OCI-LY1 (cell line): ENCODE measurements around the gene FBRS.

ENCODE experiments used
- H2AFZ ChIP-seq: fragments of 200-600 bp; sonication (generic), shearing (Covaris generic); 2 replicates; pipeline ENCODE4 v1.6.0; 2014; ENCODE audit warnings: antibody characterized with exemption, mild to moderate bottlenecking, low read length
- H3F3A ChIP-seq: fragments of 200-600 bp; sonication (generic), shearing (Covaris generic); 2 replicates; pipeline ENCODE4 v1.6.0; 2014; ENCODE audit warnings: mild to moderate bottlenecking, antibody characterized with exemption, low read length, moderate library complexity; ENCODE audit not compliant: insufficient read depth
- H3K27ac ChIP-seq: fragments of 200-600 bp; sonication (generic); 2 replicates; pipeline ENCODE4 v1.5.1; 2014; ENCODE audit warnings: low read length, mixed run types, mild to moderate bottlenecking, low read depth; ENCODE audit not compliant: poor library complexity, severe bottlenecking
- H3K27me3 ChIP-seq: fragments of 200-600 bp; sonication (generic); 2 replicates; pipeline ENCODE4 v1.6.0; 2014; ENCODE audit warnings: antibody characterized with exemption, mild to moderate bottlenecking, low read length, moderate library complexity; ENCODE audit not compliant: insufficient read depth
- H3K36me3 ChIP-seq: fragments of 200-600 bp; sonication (generic); 2 replicates; pipeline ENCODE4 v1.6.1; 2014; ENCODE audit warnings: mild to moderate bottlenecking, antibody characterized with exemption, low read length, moderate library complexity, mixed read lengths; ENCODE audit not compliant: insufficient read depth
- H3K4me1 ChIP-seq: fragments of 200-600 bp; sonication (generic); 2 replicates; pipeline ENCODE4 v1.5.1; 2014; ENCODE audit warnings: mild to moderate bottlenecking, low read length, moderate library complexity; ENCODE audit not compliant: insufficient read depth, severe bottlenecking
- H3K4me2 ChIP-seq: fragments of 200-600 bp; sonication (generic), shearing (Covaris generic); 2 replicates; pipeline ENCODE4 v1.6.1; 2014; ENCODE audit warnings: low read length
- H3K4me3 ChIP-seq: fragments of 200-600 bp; sonication (generic); 2 replicates; pipeline ENCODE4 v1.5.1; 2014; ENCODE audit warnings: low read length, low read depth, mild to moderate bottlenecking, mixed read lengths; ENCODE audit not compliant: poor library complexity, severe bottlenecking
- H3K79me2 ChIP-seq: fragments of 200-600 bp; shearing (Covaris generic); 2 replicates; pipeline ENCODE4 v1.6.1; 2016; ENCODE audit warnings: mixed run types, low read length, mixed read lengths; ENCODE audit not compliant: insufficient read depth
- H3K9ac ChIP-seq: fragments of 200-600 bp; sonication (generic), shearing (Covaris generic); 2 replicates; pipeline ENCODE4 v1.6.1; 2014; ENCODE audit warnings: mild to moderate bottlenecking, low read length, mixed read lengths
- H3K9me2 ChIP-seq: fragments of 200-600 bp; sonication (generic), shearing (Covaris generic); 2 replicates; pipeline ENCODE4 v1.6.1; 2014; ENCODE audit warnings: low read depth, mild to moderate bottlenecking, low read length, mixed read lengths
- H3K9me3 ChIP-seq: fragments of 200-600 bp; shearing (Covaris generic); 2 replicates; pipeline ENCODE4 v1.6.1; 2014; ENCODE audit warnings: low read length, mixed read lengths
- H4K20me1 ChIP-seq: fragments of 200-600 bp; sonication (generic), shearing (Covaris generic); 2 replicates; pipeline ENCODE4 v1.6.0; 2016; ENCODE audit warnings: mild to moderate bottlenecking, low read length; ENCODE audit not compliant: insufficient read depth
- CTCF ChIP-seq: fragments of 200-600 bp; sonication (generic), shearing (Covaris generic); IDR thresholded peaks from 2 replicates; pipeline ENCODE4 v1.5.1; 2017; ENCODE audit warnings: mild to moderate bottlenecking, antibody characterized with exemption, low read length, moderate library complexity, mixed read lengths
- EZH2 ChIP-seq: fragments of 200-600 bp; sonication (generic), shearing (Covaris generic); IDR thresholded peaks from 2 replicates; pipeline ENCODE4 v1.8.0; 2017; ENCODE audit warnings: borderline replicate concordance, mixed run types, mild to moderate bottlenecking, antibody characterized with exemption, low read length, moderate library complexity, mixed read lengths

Gene FBRS

GRCh38 chr16:30667361-30667905 is 9.2 kb downstream of the FBRS start:
- Histone ChIP-seq H3K4me1 (peaks cover 8% of the 10 kb centered on the region), H3K4me2 (no peak overlapping the region), H3K79me2 (no peaks in the 10 kb centered on the region), H3K27me3 (no peaks in the 10 kb centered on the region), H3K27ac (no peak overlapping the region), H3F3A (no peaks in the 10 kb centered on the region), H2AFZ (no peak overlapping the region), H3K4me3 (no peak overlapping the region), H3K9me3 (no peaks in the 10 kb centered on the region), H4K20me1 (no peaks in the 10 kb centered on the region), H3K9me2 (no peaks in the 10 kb centered on the region), H3K9ac (no peak overlapping the region), H3K36me3 (peaks cover 75% of the 10 kb centered on the region)
- TF ChIP-seq EZH2 (no peak), CTCF (no peak)

GRCh38 chr16:30668393-30668792 is 10.2 kb downstream of the FBRS start:
- H4K20me1 ChIP-seq = no peaks in the 10 kb centered on the region
- H3K79me2 ChIP-seq = no peaks in the 10 kb centered on the region
- no peak overlapping the region for H3K9ac ChIP-seq
- H3K4me1 ChIP-seq = no peaks in the 10 kb centered on the region
- H3K4me3 ChIP-seq = no peak overlapping the region
- no peaks in the 10 kb centered on the region for H3K9me2 ChIP-seq
- peaks cover 66% of the 10 kb centered on the region for H3K36me3 ChIP-seq
- H3K27me3 ChIP-seq = no peaks in the 10 kb centered on the region
- H3K27ac ChIP-seq = no peak overlapping the region
- no peaks in the 10 kb centered on the region for H3K9me3 ChIP-seq
- H3K4me2 ChIP-seq = no peak overlapping the region
- TF ChIP-seq EZH2 = no peak
- no peak for TF ChIP-seq CTCF
- H3F3A ChIP-seq = no peaks in the 10 kb centered on the region
- H2AFZ ChIP-seq = no peak overlapping the region

GRCh38 chr16:30669026-30669902 is 11.0 kb downstream of the FBRS start:
- Histone ChIP-seq H3F3A (no peaks in the 10 kb centered on the region), H2AFZ (no peak overlapping the region), H3K27ac (no peak overlapping the region), H3K36me3 (peaks cover 60% of the 10 kb centered on the region), H3K9me2 (no peaks in the 10 kb centered on the region), H3K4me2 (no peak overlapping the region), H3K9me3 (no peaks in the 10 kb centered on the region), H3K27me3 (no peaks in the 10 kb centered on the region), H3K79me2 (no peaks in the 10 kb centered on the region), H3K9ac (no peak overlapping the region), H3K4me1 (no peaks in the 10 kb centered on the region), H4K20me1 (no peaks in the 10 kb centered on the region), H3K4me3 (no peak overlapping the region)
- TF ChIP-seq EZH2 = no peak
- TF ChIP-seq CTCF = no peak
